ENCODE results near the gene NR6A1.
"Not testable (repeated sequence)": the region's sequence is repeated elsewhere in the genome, so short reads cannot be mapped to it uniquely, and the experiment has no call there.

The NR6A1 gene

DNA sequence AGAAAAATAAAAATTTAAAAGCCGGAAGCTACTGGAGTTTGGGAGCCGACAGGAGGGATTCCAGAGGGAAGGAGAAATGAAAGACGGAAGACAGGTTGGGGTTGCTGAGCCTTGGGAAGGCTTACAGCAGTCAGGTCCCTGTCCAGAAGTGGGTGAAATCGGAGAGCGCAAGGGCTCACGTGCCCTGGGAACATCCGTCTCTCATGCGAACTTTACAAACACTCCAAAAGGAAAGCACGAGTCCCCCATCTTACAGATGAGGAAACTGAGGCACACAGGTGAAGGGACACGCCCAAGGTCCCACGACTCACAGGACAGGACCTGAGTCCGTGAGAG, 5.5 kb upstream of the NR6A1 start:
- no peak for DNase-seq

DNA sequence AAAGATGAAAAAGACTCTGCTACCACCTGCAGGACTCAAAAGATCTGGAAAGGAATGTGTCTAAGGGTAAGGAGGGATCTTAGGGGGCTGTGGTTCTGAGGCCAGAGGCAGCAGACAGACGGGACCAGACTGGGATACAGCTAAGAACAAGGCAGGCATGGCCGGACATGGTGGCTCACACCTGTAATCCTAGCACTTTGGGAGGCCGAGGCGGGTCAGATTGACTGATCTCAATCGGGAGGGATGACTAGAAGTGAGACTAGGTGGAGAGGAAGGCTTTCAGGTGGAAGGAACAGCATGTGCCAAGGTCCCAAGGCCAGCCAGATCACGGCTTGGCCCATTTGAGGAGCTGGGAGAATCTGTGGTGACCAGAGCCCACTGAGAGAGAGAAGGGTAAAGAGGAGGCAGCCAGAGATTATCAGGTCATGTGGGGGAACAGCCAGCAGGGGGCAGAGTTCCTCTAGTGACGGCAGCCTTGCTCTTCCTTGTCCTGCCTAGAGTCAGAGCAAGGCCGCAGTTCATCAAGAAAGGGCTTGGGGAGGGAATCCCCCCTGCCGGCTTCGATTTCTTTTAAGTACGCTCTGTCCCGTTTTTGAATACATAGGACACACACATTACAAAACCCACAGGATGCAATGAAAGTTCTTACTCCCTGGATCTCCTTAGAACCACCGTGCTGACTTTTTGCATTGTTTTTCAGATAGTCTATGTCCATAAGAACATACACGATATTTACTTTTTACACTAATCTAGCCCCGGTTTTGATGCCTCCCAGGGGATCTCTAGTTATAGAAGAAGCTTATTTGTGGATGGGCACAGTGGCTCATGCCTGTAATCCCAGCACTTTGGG, 3.2 kb upstream of the NR6A1 start:
- DNase-seq, result peak; percentile 68

DNA sequence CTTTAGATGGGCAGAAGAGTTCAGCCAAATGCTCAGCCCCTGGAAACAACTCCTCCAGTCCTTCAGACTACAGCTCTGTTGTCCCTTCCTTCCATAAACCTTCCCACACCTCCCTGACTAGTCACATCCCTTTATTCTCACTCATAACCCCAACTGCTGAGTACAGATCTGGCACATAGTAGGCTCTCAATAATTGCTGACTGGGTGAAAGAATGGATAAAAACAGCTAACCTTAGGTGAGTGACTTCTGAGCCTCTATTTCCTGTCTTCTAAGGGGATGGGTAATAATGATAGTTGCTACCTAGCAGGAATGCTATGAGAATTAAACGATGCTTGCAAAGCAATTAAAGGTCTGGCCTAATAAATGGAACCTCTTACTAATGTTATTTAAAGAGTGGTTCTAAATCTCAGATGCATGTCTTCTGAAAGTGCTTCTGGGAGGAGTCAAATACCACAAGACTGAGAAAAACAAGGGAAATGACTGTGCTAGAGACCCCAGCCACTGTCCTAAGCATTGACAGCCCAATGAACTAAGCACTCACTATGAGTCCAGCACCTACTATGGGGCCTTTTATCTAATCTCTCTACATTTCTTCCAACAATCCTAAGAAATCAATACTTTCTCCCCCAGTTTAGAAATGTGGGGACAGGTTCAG, 2.5 kb upstream of the NR6A1 start:
- no peak for DNase-seq

- DNase-seq, result not testable (repeated sequence)
Measured at GRCh38 chr9:124772877-124773276, 1.8 kb upstream of the NR6A1 start.

DNA sequence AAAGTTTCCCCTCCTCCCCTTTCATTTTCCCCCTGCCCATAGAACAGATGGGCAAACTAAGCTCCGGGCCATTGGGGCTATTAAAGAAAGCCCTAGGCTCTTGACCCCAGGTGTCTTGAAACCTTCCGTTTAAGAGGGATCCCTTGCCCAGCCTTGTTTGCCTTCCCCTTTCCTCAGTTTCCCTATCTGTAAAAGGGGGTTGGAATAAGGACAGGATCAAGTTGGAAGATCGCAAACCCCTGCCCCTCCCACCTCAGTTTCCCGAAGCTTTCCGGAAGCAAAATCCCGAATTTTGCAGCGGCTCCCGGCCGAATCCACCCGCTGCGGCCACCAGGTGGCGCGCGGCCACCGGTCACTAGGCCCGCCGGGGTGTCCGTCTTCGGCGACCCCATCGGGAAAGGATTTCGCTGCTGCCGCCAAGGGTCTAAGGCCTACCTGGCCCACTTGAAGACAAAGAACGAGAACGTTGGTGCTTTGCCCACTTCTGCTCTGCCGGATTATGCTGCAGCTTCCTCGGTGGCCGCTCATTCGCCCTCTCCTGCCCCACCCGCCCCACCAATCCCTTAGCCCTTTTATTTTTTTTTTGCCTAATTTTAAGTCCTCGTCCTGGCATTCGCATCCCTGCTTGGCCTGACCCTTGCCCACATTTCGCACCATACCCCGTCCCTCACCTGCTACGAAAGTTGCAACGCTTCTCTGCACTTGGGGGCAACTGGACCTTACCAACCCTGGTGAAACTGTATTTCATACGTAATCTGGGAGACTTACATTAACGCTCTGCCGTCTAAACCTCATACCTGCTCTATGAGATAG, 962 bp upstream of the NR6A1 start:
- DNase-seq, result peak; percentile 70

DNA sequence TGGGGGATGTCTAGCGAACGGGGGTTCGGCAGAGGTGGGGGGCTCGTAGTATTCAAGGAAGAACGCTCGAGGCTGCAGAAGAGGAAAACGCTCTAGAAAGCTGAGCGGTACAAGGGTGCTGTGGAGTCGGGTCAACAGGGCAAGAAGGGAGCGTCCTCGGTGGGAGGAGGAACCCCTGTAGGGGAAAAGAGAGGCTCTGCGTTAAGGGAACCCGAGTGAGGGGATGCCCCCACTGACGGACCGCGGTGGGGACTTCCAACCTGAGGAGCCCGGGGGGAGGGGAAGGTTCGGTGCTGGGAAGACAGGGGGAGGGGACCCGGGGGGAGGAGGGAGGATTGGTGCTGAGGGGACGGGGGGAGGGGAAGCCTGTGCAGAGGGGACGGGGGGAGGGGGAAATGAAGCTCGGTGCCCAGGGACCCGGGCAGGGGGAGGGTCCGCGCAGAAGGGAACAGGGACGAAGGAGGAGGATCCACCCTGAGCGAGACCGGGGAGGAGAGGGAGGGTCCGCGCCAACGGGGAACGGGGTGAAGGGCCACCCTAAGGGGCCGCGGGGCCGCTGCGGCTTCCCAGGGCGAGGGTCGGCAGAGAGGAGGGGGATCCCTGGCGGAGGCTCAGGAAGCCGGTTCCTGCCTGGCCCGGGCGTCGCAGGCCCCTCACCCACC, 621 bp downstream of the NR6A1 start:
- DNase-seq, result no peak

- DNase-seq, result no peak
Measured at GRCh38 chr9:124769549-124770358, 1.4 kb downstream of the NR6A1 start.

DNA sequence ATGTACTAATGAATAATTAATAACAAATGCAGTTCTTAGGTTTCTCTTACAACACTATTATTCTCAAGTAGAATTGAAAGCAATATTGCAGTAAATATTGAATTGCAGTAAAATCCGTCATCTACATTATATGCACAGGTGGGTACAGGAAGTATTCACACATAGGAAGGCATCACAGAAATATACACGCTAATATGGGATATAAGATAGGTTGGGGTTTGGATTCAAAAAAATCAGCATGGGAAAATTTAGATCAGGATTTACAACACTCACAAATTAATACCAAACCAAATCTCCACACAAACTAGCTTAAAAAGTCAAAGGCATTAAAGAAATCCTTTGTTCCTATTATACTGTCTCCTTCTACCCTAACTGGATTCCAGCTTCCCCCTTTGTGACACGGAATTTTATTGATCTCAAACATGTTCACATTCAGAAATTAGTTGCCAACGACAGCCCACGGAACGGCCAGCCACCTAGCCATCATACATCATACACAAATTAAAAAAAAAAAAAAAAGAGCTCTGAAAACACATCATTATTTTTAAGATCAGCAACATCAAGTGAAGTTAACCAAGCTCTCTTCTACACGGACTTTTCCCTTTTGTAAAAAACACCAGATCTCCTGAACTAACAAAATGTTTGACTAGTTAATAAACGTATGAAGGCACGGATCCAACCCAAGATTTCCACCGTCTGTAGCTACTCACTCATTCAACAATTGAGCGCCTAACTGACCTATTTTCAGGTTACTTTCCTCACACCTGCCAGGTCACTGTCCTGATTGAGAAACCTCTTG, 2.2 kb downstream of the NR6A1 start:
- no peak for DNase-seq

DNA sequence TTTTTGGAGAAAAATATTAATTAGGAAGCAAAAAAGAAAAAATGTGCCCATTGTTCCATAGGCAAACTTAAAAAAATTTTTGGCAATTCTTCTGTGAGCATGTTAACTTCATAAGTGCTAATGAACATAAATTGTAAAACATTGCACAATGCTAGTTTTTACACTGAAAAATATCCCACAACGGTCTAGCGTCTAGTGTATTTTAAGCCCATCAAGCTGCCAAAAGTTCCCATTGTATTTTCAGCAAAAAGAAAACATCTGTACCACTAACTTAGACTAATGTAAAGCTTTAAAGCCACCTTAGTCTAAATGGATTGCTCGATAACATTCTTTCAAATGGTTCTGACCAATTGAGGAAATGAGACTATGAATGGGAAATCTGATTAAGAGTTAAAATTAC, 2.8 kb downstream of the NR6A1 start:
- DNase-seq, result no peak

GRCh38 chr9:124767821-124768220, 3.3 kb downstream of the NR6A1 start:
- DNase-seq, result no peak

DNA sequence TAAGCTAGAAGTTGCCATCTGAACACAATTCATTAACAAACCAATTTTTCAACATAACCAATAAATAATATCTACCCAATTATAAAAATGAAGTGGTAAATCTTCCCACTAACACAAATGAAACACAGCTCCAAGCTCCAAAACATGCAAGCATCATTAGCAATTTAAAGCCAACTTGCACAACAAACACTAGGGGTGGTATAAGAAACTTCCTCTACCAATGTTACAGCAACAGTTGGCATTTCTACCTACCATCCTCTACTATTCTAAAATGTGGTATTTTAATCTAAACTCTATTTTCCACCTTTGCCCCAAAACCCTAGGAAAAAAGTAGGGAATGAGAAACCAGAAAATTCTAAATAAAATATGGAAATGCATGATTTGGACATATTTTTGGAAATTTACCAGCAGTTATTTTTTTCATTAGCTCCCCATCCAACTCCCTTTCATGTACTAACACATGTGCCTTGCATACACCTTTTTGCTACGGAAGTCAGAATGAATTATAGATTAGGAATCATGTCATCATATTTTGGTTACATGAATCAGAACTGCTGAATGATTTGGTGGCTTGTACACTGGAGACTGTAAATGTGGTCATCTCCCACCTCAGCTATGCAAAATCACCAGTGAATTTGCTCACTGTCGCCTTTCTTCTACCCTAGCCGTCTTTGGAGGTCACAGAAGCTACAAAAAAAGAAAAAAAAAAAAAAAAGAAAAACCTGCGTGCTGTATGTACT, 4.1 kb downstream of the NR6A1 start:
- no peak for DNase-seq

- DNase-seq, result no peak
Measured at GRCh38 chr9:124766326-124766725, 4.8 kb downstream of the NR6A1 start.

- DNase-seq, result no peak
Measured at GRCh38 chr9:124765439-124765835, 5.7 kb downstream of the NR6A1 start.

- no peak for DNase-seq
Measured at GRCh38 chr9:124764774-124765438, 6.2 kb downstream of the NR6A1 start.

GRCh38 chr9:124762633-124763032, 8.5 kb downstream of the NR6A1 start:
- no peak for DNase-seq

GRCh38 chr9:124761710-124762109, 9.4 kb downstream of the NR6A1 start:
- no peak for DNase-seq

GRCh38 chr9:124761196-124761595, 9.9 kb downstream of the NR6A1 start:
- no peak for DNase-seq

DNA sequence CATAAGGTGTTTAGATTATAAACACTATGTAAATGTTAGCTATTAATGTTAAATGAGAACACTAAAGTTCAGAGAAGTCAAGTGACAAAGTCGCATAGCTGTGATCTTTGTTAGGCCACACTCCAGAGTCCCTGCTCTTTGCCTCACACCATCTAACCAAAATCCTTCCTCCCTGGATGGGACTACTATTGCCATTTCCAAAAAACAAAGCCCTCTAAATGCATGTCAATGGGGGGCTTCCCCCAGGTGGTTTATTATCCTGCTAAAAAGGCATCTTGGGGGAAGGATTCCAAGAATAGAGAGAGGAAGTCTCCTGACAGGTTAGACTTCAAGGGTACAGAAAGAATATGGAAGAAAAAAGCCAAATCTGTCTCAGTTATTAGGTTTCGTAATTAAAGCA, 10.4 kb downstream of the NR6A1 start:
- DNase-seq, result no peak

DNA sequence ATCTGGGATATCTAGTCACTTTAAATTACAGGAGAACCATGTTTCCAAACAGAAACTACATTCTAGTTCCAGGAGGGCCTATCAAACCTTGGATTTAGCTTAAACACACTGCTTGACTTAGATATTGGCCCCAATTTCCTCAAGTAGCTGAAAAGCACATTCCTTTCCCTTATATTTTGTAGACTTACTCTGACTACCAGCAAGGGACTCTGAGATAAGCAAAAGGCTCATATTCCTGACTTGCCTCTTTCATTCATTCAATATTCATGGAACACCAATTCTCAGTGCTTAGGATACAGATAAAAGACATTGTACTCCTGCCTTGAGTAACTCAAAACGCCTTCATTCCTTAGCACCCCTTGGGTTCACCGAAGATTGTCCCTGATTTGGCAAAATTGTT, 11.8 kb downstream of the NR6A1 start:
- DNase-seq, result no peak

- DNase-seq, result no peak
Measured at GRCh38 chr9:124758691-124759090, 12.4 kb downstream of the NR6A1 start.

All from fibroblast of skin of right biceps (primary cell).